HepG2 (cell line): ENCODE results near the gene DNLZ. TPM values are rescaled to one million over a fixed set of nuclear protein-coding genes. Genes with fewer than 3 reads are reported as not detected.

Source experiments
- HMG20A ChIP-seq: IDR thresholded peaks from 2 replicates; pipeline ENCODE4 v1.6.1; 2016; ENCODE audit warnings: borderline replicate concordance
- NFAT5 ChIP-seq: sonication (generic); formaldehyde crosslinking; IDR thresholded peaks from 2 replicates; pipeline ENCODE4 v1.4.0; 2020; ENCODE audit warnings: missing genetic modification reagents
- SNAPC4 ChIP-seq: sonication (generic); formaldehyde crosslinking; IDR thresholded peaks from 2 replicates; pipeline ENCODE4 v1.4.0; 2020; ENCODE audit warnings: mild to moderate bottlenecking, missing genetic modification reagents
- THAP7 ChIP-seq: sonication (generic); formaldehyde crosslinking; IDR thresholded peaks from 2 replicates; pipeline ENCODE4 v1.8.1; 2023; ENCODE audit warnings: mild to moderate bottlenecking, missing genetic modification reagents
- ZBTB40 ChIP-seq, 2 experiments: fragments of 450-650 bp in 1 of 2; sonication (generic) in 1 of 2; formaldehyde crosslinking in 1 of 2; IDR thresholded peaks; 2 replicates each; pipeline versions ENCODE4 v1.6.1 to v1.8.0; 2016 to 2022; ENCODE audit warnings: antibody characterized with exemption in 1 of 2, mild to moderate bottlenecking in 1 of 2, missing genetic modification reagents in 1 of 2
- ZIK1 ChIP-seq: sonication (generic); formaldehyde crosslinking; IDR thresholded peaks from 2 replicates; pipeline ENCODE4 v1.5.0; 2020; ENCODE audit warnings: mild to moderate bottlenecking, low read depth, missing genetic modification reagents, borderline replicate concordance
- polyA plus RNA-seq, 8 experiments: library from polyadenylated mRNA; depleted of rRNA in 3 of 8; stranded (reverse) in 7 of 8; unstranded in 1 of 8; fragments of >200 nt; fragmentation: Illumina TruSeq in 4 of 8; extraction: Trizol in 4 of 8; gene quantifications; 2 replicates each; pipeline versions ENCODE4 v1.2.1 to v1.2.3, GENCODE V29; 2011 to 2016; ENCODE audit warnings: low read depth in 4 of 8, missing spikeins in 1 of 8, mixed read lengths in 1 of 8; ENCODE audit not compliant: insufficient read depth in 1 of 8
- total RNA-seq, 5 experiments: library from RNA; depleted of rRNA; stranded (reverse); fragments of >200 nt; fragmentation: Illumina TruSeq; extraction: Trizol; gene quantifications; 2 replicates each; pipeline ENCODE4 v1.2.3, GENCODE V29; 2016; ENCODE audit warnings: low read depth in 1 of 5

DNLZ gene
- total and polyA plus RNA-seq, 2 of the 13 experiments (the other 11 are each of a cell fraction or from before 2014, with no cell fraction given) = 3.4 to 8.0 TPM

- TF ChIP-seq SNAPC4 (CRISPR knock-in tag) (peak; percentile 85; the same call in 1 of the 2 replicates), THAP7 (no peak), ZBTB40 (IDR thresholded peaks at IDR 0.05) (peak; percentile 49), ZBTB40 (CRISPR knock-in tag; IDR thresholded peaks at IDR 0.05) (no peak), ZIK1 (CRISPR knock-in tag) (peak; percentile 90; the same call in 1 of the 2 replicates), NFAT5 (no peak), HMG20A (CRISPR knock-in tag) (0 out of 2 replicates have a peak, but pooled peaks have one; percentile 23)
These were observed 47.1 kb upstream of the DNLZ start, which contains the start of the genes ENTR1 and PMPCA (continued) for GRCh38 chr9:136410500-136411287.
